NCI-H345 (cell line): ENCODE data around the gene SUSD6.

Experiments
- DNase-seq: peaks from one replicate; lab custom pipeline; 2025; lab: John Stamatoyannopoulos, UW

The SUSD6 gene

DNA sequence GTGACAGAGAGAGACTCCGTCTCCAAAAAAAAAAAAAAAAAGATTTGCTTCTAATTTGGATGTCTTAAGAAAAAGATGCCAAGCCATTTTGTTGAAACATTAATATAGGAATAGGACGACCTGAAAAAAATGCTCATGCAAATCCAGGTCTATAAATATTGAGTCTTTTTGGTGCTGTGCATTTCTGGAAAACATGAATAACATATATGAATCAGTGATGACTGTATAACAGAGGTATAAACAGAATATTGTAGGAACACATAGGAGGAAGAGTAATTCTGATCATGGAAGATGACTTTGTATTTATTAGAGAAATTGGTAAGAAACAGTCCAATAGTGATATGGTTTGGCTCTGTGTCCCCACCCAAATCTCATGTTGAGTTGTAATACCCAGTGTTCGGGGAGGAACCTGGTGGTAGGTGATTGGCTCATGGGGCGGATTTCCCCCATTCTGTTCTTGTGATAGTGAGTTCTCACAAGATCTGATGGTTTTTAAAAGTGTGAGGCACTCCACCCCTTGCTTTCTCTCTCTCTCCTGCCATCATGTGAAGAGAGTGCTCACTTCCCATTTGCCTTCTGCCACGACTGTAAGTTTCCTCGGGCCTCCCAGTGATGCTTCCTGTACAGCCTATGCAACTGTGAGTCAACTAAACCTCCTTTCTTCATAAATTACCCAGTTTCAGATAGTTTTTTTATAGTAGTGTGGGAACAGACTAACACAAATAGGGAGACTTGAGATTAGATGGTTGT lies 152.5 kb downstream of the SUSD6 start:
- no peak for DNase-seq
